K562 (cell line): Measurements from ENCODE around the gene ICOSLG. TPM values are rescaled to one million over a fixed set of nuclear protein-coding genes. Genes with fewer than 3 reads are reported as not detected.

ENCODE experiments used
- ATF7 ChIP-seq: fragments of 450-650 bp; IDR thresholded peaks from 2 replicates; pipeline ENCODE4 v1.7.1; 2014; ENCODE audit warnings: mild to moderate bottlenecking, moderate library complexity
- CAMTA2 ChIP-seq: fragments of 250-450 bp; sonication (Bioruptor Pico); conservative IDR thresholded peaks from 2 replicates; pipeline ENCODE4 v1.5.1; 2022
- CTBP1 ChIP-seq: fragments of 450-650 bp; IDR thresholded peaks from 2 replicates; pipeline ENCODE4 v1.6.1; 2016; ENCODE audit warnings: borderline replicate concordance
- DDX20 ChIP-seq: fragments of 450-650 bp; IDR thresholded peaks from 2 replicates; pipeline ENCODE4 v1.6.1; 2016; ENCODE audit warnings: missing genetic modification characterization, low read depth, mild to moderate bottlenecking, missing compliant biosample characterization, moderate library complexity
- EGR1 ChIP-seq: fragments of 450-650 bp; conservative IDR thresholded peaks from 2 replicates; pipeline ENCODE4 v1.6.1; 2017; ENCODE audit warnings: mild to moderate bottlenecking
- FIP1L1 ChIP-seq: fragments of 200-400 bp; formaldehyde crosslinking; IDR thresholded peaks from 2 replicates; pipeline ENCODE4 v1.6.1; 2018; ENCODE audit warnings: mild to moderate bottlenecking, low read depth, low read length; ENCODE audit not compliant: poor library complexity, severe bottlenecking
- LCOR ChIP-seq: sonication (generic); formaldehyde crosslinking; IDR thresholded peaks from 2 replicates; pipeline ENCODE4 v1.8.0; 2022; ENCODE audit warnings: mild to moderate bottlenecking, missing genetic modification reagents
- MAFG ChIP-seq: fragments of 450-650 bp; conservative IDR thresholded peaks from 2 replicates; pipeline ENCODE4 v1.6.1; 2016; ENCODE audit warnings: missing genetic modification characterization, missing compliant biosample characterization
- NCOA4 ChIP-seq: fragments of 450-650 bp; IDR thresholded peaks from 2 replicates; pipeline ENCODE4 v1.6.1; 2018; ENCODE audit warnings: mild to moderate bottlenecking; ENCODE audit not compliant: partially characterized antibody
- NFE2L1 ChIP-seq: fragments of 450-650 bp; IDR thresholded peaks from 2 replicates; pipeline ENCODE4 v1.6.1; 2016; ENCODE audit warnings: missing genetic modification characterization, low read depth, mild to moderate bottlenecking, missing compliant biosample characterization, moderate library complexity, borderline replicate concordance
- NFIC ChIP-seq: fragments of 450-650 bp; IDR thresholded peaks from 2 replicates; pipeline ENCODE4 v1.6.1; 2017; ENCODE audit warnings: mild to moderate bottlenecking, inconsistent platforms
- POLR2B ChIP-seq: fragments of 450-650 bp; IDR thresholded peaks from 2 replicates; pipeline ENCODE4 v1.6.1; 2018; ENCODE audit warnings: low read depth; ENCODE audit not compliant: partially characterized antibody
- TEAD4 ChIP-seq, 2 experiments: sonication (generic) in 1 of 2; formaldehyde crosslinking in 1 of 2; IDR thresholded peaks; 2 replicates each; pipeline versions ENCODE4 v1.6.1 to v1.8.0; 2012 to 2022; ENCODE audit warnings: borderline replicate concordance in 1 of 2, inconsistent platforms in 1 of 2, low read length in 1 of 2, mild to moderate bottlenecking in 1 of 2, missing genetic modification reagents in 1 of 2
- U2AF2 ChIP-seq: fragments of 200-400 bp; formaldehyde crosslinking; optimal IDR thresholded peaks from 2 replicates; pipeline ENCODE3; 2017; ENCODE audit warnings: low read depth, mild to moderate bottlenecking, low read length
- ZFX ChIP-seq: sonication (generic); formaldehyde crosslinking; IDR thresholded peaks from 2 replicates; pipeline ENCODE4 v1.8.0; 2022; ENCODE audit warnings: mild to moderate bottlenecking, missing genetic modification reagents, moderate library complexity
- ZNF75A ChIP-seq: fragments of 450-650 bp; formaldehyde crosslinking; IDR thresholded peaks from 2 replicates; pipeline ENCODE4 v1.4.0; 2020; ENCODE audit warnings: mild to moderate bottlenecking
- polyA plus RNA-seq, 8 experiments: library from polyadenylated mRNA; depleted of rRNA in 4 of 8; stranded (reverse) in 5 of 8; unstranded in 3 of 8; fragments of >200 nt; fragmentation: Nextera tagmentation in 2 of 8; fragmentation: Illumina TruSeq in 1 of 8; extraction: Ambion mirVana in 2 of 8; extraction: Trizol in 1 of 8; gene quantifications; 2 replicates each; pipeline versions ENCODE4 v1.2.1 to v1.2.3, GENCODE V29; 2011 to 2014; ENCODE audit warnings: inconsistent platforms in 1 of 8, missing spikeins in 1 of 8
- total RNA-seq, 7 experiments: library from RNA; depleted of rRNA in 6 of 7; stranded (reverse); fragments of >200 nt in 6 of 7; fragmentation: Illumina TruSeq in 2 of 7; extraction: Trizol in 2 of 7; gene quantifications; 2 replicates each; pipeline versions ENCODE4 v1.2.1 to v1.2.3, GENCODE V29; 2011 to 2021; ENCODE audit warnings: low replicate concordance in 1 of 7
- TF ChIP-seq, protein P1 (sequence below): fragments of 250-450 bp; sonication (Bioruptor Pico); IDR thresholded peaks from 2 replicates; pipeline ENCODE4 v1.4.0; 2020; ENCODE audit warnings: mild to moderate bottlenecking, moderate library complexity
- TF ChIP-seq, protein P2 (sequence below): fragments of 250-450 bp; sonication (Bioruptor Pico); IDR thresholded peaks from 2 replicates; pipeline ENCODE4 v1.5.0; 2022; ENCODE audit warnings: mild to moderate bottlenecking
- TF ChIP-seq, protein P3 (sequence below): fragments of 450-650 bp; formaldehyde crosslinking; IDR thresholded peaks from 2 replicates; pipeline ENCODE4 v1.4.0; 2020; ENCODE audit warnings: mild to moderate bottlenecking
- TF ChIP-seq, protein P4 (sequence below): fragments of 250-450 bp; sonication (Bioruptor Pico); IDR thresholded peaks from 2 replicates; pipeline ENCODE4 v1.8.0; 2022; ENCODE audit warnings: inconsistent platforms
- TF ChIP-seq, protein P5 (sequence below): fragments of 250-450 bp; sonication (Bioruptor Pico); IDR thresholded peaks from 2 replicates; pipeline ENCODE4 v1.8.0; 2021; ENCODE audit warnings: moderate library complexity, mild to moderate bottlenecking, inconsistent platforms

ICOSLG gene
- total and polyA plus RNA-seq, 9 of the 15 experiments (the other 6 are each of a cell fraction or from before 2014, with no cell fraction given), result 0.01 to 1.4 (median 0.15) TPM

DNA sequence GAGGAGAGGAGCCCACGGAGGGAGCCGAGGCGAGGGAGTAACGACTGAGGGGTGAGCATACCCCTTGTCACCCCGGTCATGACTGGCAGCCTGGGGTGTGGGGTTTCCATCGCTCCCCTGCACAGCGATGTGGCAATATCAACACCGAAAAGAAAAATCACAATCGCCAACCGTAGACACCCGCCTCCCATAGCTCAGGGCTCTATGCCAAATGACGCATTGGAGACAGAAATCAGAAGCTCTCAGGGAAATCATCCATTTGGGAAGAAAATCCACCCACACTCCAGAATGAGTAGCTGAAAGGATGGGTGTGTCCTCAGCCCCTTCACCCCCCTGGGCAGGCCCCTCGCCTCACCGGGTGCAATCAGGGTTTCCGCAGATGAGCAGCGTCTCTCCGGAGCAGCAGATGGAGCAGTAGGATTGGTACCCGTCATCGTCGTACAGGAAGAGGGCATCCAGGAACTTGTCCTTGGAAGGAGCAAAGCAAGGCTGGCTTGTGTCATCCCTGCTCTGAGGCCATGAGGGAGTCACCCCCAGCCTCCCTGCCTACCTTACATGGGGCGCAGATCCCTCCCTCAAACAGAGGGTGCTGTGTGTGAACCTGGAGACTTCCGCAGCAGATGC lies 18.5 kb upstream of the ICOSLG start (continued):
- TF ChIP-seq, protein P1, sequence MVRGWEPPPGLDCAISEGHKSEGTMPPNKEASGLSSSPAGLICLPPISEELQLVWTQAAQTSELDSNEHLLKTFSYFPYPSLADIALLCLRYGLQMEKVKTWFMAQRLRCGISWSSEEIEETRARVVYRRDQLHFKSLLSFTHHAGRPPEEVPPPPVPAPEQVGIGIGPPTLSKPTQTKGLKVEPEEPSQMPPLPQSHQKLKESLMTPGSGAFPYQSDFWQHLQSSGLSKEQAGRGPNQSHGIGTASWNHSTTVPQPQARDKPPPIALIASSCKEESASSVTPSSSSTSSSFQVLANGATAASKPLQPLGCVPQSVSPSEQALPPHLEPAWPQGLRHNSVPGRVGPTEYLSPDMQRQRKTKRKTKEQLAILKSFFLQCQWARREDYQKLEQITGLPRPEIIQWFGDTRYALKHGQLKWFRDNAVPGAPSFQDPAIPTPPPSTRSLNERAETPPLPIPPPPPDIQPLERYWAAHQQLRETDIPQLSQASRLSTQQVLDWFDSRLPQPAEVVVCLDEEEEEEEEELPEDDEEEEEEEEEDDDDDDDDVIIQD (CRISPR knock-in tag), result no peak
- TF ChIP-seq DDX20 (no peak), MAFG (no peak), CTBP1 (0 out of 2 replicates have a peak, but pooled peaks have one; percentile 31), LCOR (CRISPR knock-in tag) (no peak), U2AF2 (no peak), NCOA4 (no peak), TEAD4 (IDR thresholded peaks at IDR 0.05; ENCODE audit: low read length) (no peak), TEAD4 (CRISPR knock-in tag; IDR thresholded peaks at IDR 0.05; ENCODE audit: borderline replicate concordance) (no peak), ZNF75A (CRISPR knock-in tag) (no peak), NFIC (peak; percentile 7; the same call in 1 of the 2 replicates), FIP1L1 (no peak), POLR2B (no peak), NFE2L1 (tag) (no peak), CAMTA2 (CRISPR knock-in tag) (no peak), ATF7 (no peak), EGR1 (peak; percentile 26; the same call in 1 of the 2 replicates), ZFX (CRISPR knock-in tag) (no peak)
- TF ChIP-seq, protein P2, sequence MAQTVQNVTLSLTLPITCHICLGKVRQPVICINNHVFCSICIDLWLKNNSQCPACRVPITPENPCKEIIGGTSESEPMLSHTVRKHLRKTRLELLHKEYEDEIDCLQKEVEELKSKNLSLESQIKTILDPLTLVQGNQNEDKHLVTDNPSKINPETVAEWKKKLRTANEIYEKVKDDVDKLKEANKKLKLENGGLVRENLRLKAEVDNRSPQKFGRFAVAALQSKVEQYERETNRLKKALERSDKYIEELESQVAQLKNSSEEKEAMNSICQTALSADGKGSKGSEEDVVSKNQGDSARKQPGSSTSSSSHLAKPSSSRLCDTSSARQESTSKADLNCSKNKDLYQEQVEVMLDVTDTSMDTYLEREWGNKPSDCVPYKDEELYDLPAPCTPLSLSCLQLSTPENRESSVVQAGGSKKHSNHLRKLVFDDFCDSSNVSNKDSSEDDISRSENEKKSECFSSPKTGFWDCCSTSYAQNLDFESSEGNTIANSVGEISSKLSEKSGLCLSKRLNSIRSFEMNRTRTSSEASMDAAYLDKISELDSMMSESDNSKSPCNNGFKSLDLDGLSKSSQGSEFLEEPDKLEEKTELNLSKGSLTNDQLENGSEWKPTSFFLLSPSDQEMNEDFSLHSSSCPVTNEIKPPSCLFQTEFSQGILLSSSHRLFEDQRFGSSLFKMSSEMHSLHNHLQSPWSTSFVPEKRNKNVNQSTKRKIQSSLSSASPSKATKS (CRISPR knock-in tag), result no peak
- TF ChIP-seq, protein P3, sequence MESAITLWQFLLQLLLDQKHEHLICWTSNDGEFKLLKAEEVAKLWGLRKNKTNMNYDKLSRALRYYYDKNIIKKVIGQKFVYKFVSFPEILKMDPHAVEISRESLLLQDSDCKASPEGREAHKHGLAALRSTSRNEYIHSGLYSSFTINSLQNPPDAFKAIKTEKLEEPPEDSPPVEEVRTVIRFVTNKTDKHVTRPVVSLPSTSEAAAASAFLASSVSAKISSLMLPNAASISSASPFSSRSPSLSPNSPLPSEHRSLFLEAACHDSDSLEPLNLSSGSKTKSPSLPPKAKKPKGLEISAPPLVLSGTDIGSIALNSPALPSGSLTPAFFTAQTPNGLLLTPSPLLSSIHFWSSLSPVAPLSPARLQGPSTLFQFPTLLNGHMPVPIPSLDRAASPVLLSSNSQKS (CRISPR knock-in tag), result no peak
- TF ChIP-seq, protein P4, sequence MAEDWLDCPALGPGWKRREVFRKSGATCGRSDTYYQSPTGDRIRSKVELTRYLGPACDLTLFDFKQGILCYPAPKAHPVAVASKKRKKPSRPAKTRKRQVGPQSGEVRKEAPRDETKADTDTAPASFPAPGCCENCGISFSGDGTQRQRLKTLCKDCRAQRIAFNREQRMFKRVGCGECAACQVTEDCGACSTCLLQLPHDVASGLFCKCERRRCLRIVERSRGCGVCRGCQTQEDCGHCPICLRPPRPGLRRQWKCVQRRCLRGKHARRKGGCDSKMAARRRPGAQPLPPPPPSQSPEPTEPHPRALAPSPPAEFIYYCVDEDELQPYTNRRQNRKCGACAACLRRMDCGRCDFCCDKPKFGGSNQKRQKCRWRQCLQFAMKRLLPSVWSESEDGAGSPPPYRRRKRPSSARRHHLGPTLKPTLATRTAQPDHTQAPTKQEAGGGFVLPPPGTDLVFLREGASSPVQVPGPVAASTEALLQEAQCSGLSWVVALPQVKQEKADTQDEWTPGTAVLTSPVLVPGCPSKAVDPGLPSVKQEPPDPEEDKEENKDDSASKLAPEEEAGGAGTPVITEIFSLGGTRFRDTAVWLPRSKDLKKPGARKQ, result no peak
- TF ChIP-seq, protein P5, sequence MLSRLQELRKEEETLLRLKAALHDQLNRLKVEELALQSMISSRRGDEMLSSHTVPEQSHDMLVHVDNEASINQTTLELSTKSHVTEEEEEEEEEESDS, result no peak
